A673 (cell line): ENCODE data around the gene IMPACT. TPM values are rescaled to one million over a fixed set of nuclear protein-coding genes. Genes with fewer than 3 reads are reported as not detected.

ENCODE experiments used
- BruUV-seq: library from RNA; stranded (reverse); fragments of 400-500 nt; replicated peaks from 2 replicates; lab custom pipeline; 2021; lab: Mats Ljungman, UMichigan
- CTCF ChIA-PET: fragments of 300-600 bp; sonication (Branson Sonifier 250); formaldehyde crosslinking; loops from one replicate; lab custom pipeline; 2022; ENCODE audit warnings: antibody characterized with exemption; lab: Charles Lee
- POLR2A ChIA-PET: fragments of 300-600 bp; sonication (Branson Sonifier 250); formaldehyde crosslinking; loops from one replicate; lab custom pipeline; 2022; ENCODE audit warnings: antibody characterized with exemption; ENCODE audit not compliant: low non-redundant PET; lab: Charles Lee
- DNase-seq: peaks from one replicate; pipeline ENCODE4 v3.0.0-alpha.2; 2015; ENCODE audit warnings: low spot score
- H3K27ac ChIP-seq: fragments of 200-600 bp; sonication (generic); 2 replicates; pipeline ENCODE4 v1.5.1; 2016; ENCODE audit warnings: mixed run types, low read depth, mild to moderate bottlenecking, mixed read lengths, antibody characterized with exemption, low read length; ENCODE audit not compliant: poor library complexity, severe bottlenecking
- H3K27me3 ChIP-seq: fragments of 200-600 bp; sonication (generic); replicated peaks from 2 replicates; pipeline ENCODE4 v1.6.1; 2017; ENCODE audit warnings: mixed run types, low read depth, mild to moderate bottlenecking, mixed read lengths, antibody characterized with exemption, low read length; ENCODE audit not compliant: insufficient read depth, poor library complexity
- H3K36me3 ChIP-seq: fragments of 200-600 bp; sonication (generic); 2 replicates; pipeline ENCODE4 v1.6.1; 2016; ENCODE audit warnings: mixed run types, mild to moderate bottlenecking, mixed read lengths, antibody characterized with exemption, low read length; ENCODE audit not compliant: insufficient read depth, poor library complexity, severe bottlenecking
- H3K4me1 ChIP-seq: fragments of 200-600 bp; sonication (generic); 2 replicates; pipeline ENCODE4 v1.6.1; 2017; ENCODE audit warnings: mixed run types, mild to moderate bottlenecking, mixed read lengths, antibody characterized with exemption, low read length; ENCODE audit not compliant: insufficient read depth, poor library complexity, severe bottlenecking
- H3K4me3 ChIP-seq: fragments of 200-600 bp; sonication (generic); 2 replicates; pipeline ENCODE4 v1.5.1; 2016; ENCODE audit warnings: low read depth, mixed run types, mild to moderate bottlenecking, mixed read lengths, low read length; ENCODE audit not compliant: poor library complexity, severe bottlenecking
- H3K9me3 ChIP-seq: fragments of 200-600 bp; sonication (generic); 2 replicates; pipeline ENCODE4 v1.6.1; 2016; ENCODE audit warnings: mixed run types, low read depth, mild to moderate bottlenecking, mixed read lengths, antibody characterized with exemption, low read length; ENCODE audit not compliant: poor library complexity, severe bottlenecking
- EZH2 ChIP-seq: fragments of 200-600 bp; sonication (generic); IDR thresholded peaks from 2 replicates; pipeline ENCODE4 v1.6.1; 2017; ENCODE audit warnings: borderline replicate concordance, low read depth, mild to moderate bottlenecking, mixed read lengths, antibody characterized with exemption, low read length; ENCODE audit not compliant: poor library complexity, severe bottlenecking
- intact Hi-C: fragments of 100-400 bp; cut with micrococcal nuclease; formaldehyde crosslinking; loops from one replicate; pipeline ENCODE4 v1.10.0; 2022; ENCODE audit not compliant: unreplicated experiment
- total RNA-seq: library from RNA; stranded (reverse); gene quantifications from 2 replicates; pipeline ENCODE4 v1.2.3, GENCODE V29; 2021
- TF ChIP-seq, protein P1 (sequence below): fragments of 300-800, 200-600 bp; sonication (generic); conservative IDR thresholded peaks from 2 replicates; pipeline ENCODE4 v1.5.1; 2017; ENCODE audit warnings: low read depth, mild to moderate bottlenecking, antibody characterized with exemption, low read length, moderate library complexity, mixed read lengths

The IMPACT gene
- total RNA-seq, 1 experiment from 2014 or later: 35.6 TPM

DNA sequence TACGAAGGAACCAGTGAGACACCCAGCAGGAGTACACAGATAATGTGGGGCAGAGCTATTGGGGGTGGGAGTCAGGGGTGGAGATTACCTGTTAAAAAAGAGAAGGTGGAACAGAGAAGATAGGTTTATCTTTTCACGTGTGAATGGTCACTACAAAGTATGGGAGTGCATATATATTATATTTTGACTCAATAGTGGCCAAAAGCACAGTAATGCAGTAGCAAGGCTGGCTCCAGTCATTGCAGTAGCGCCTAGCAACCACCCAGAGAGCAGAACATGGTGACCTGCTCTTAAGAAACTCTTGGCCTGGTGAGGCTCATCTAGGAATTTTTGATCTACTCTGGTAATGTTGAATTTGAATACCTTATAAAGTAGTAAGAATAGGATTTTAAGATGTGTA, 1.0 kb downstream of the IMPACT start:
- H3K27ac ChIP-seq: no peak overlapping the region
- ChIA-PET POLR2A (no interaction called here), CTCF (no interaction called here)
- TF ChIP-seq EZH2: no peak
- TF ChIP-seq, protein P1, sequence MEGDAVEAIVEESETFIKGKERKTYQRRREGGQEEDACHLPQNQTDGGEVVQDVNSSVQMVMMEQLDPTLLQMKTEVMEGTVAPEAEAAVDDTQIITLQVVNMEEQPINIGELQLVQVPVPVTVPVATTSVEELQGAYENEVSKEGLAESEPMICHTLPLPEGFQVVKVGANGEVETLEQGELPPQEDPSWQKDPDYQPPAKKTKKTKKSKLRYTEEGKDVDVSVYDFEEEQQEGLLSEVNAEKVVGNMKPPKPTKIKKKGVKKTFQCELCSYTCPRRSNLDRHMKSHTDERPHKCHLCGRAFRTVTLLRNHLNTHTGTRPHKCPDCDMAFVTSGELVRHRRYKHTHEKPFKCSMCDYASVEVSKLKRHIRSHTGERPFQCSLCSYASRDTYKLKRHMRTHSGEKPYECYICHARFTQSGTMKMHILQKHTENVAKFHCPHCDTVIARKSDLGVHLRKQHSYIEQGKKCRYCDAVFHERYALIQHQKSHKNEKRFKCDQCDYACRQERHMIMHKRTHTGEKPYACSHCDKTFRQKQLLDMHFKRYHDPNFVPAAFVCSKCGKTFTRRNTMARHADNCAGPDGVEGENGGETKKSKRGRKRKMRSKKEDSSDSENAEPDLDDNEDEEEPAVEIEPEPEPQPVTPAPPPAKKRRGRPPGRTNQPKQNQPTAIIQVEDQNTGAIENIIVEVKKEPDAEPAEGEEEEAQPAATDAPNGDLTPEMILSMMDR: no peak
- H3K27me3 ChIP-seq: peaks cover 14% of the 10 kb centered on the region
- no TSS peak for BruUV-seq
- H3K36me3 ChIP-seq: peaks cover 4% of the 10 kb centered on the region
- H3K4me3 ChIP-seq: peak overlapping the region; percentile 83
- no peaks in the 10 kb centered on the region for H3K9me3 ChIP-seq
- peak; percentile 14 for DNase-seq
- intact Hi-C loops: no loop called here
- peaks cover 9% of the 10 kb centered on the region for H3K4me1 ChIP-seq

DNA sequence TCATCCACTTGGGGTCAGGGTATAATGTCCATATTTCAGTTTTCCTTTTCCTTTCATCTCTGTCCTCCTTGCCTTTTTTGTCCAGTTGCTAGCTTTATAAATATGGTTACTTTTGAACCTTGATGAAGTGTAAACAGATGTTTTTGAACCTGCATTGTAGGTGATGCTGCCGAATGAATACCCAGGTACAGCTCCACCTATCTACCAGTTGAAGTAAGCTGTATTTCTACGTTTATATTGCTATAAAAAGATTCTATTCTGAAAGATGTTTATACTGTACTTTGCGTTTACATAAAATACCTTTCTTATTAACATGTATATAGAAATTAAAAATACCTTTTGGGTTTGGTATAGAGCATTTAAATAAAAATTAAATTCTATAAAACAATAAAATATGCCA, 2.2 kb downstream of the IMPACT start:
- H3K36me3 ChIP-seq: peaks cover 4% of the 10 kb centered on the region
- intact Hi-C loops: no loop called here
- DNase-seq: no peak
- CTCF ChIA-PET: no interaction called here
- TF ChIP-seq, protein P1: no peak
- TF ChIP-seq EZH2: no peak
- POLR2A ChIA-PET: no interaction called here
- no TSS peak for BruUV-seq
- H3K9me3 ChIP-seq: no peaks in the 10 kb centered on the region
- H3K4me3 ChIP-seq: no peak overlapping the region
- peaks cover 9% of the 10 kb centered on the region for H3K4me1 ChIP-seq
- peaks cover 8% of the 10 kb centered on the region for H3K27me3 ChIP-seq
- H3K27ac ChIP-seq: no peak overlapping the region

DNA sequence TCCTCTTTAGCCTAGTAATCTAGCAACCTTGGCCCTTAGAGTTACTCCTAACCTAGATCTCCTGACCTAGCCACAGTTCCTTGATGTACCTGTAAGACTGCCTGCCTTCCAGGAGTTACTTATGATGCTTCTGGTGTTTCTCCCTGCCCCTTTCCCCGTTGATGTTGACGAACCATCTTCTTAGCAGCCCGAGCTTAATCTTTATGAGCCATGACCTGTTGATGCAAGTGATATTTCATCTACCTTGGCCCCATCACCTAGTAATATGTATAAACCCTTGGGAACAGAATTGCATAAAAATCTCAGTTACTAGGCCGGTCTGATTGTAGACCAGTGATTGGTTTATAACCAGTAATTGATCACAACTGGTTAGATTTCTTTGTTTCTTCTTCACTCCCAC, 2.7 kb downstream of the IMPACT start:
- H3K4me3 ChIP-seq: no peak overlapping the region
- ChIA-PET POLR2A (no interaction called here), CTCF (no interaction called here)
- DNase-seq: no peak
- no peaks in the 10 kb centered on the region for H3K9me3 ChIP-seq
- TF ChIP-seq, protein P1: no peak
- TF ChIP-seq EZH2: no peak
- peaks cover 4% of the 10 kb centered on the region for H3K36me3 ChIP-seq
- intact Hi-C loops: no loop called here
- H3K27me3 ChIP-seq: peaks cover 3% of the 10 kb centered on the region
- H3K27ac ChIP-seq: no peak overlapping the region
- BruUV-seq: no TSS peak
- peaks cover 9% of the 10 kb centered on the region for H3K4me1 ChIP-seq
